ENCODE measurements around the gene MED27. TPM values are rescaled to one million over a fixed set of nuclear protein-coding genes. Genes with fewer than 3 reads are reported as not detected.

Gene MED27
- total and polyA plus RNA-seq, 2 of the 4 experiments (the other 2 are of a cell fraction), result 50.2 to 63.4 TPM

DNA sequence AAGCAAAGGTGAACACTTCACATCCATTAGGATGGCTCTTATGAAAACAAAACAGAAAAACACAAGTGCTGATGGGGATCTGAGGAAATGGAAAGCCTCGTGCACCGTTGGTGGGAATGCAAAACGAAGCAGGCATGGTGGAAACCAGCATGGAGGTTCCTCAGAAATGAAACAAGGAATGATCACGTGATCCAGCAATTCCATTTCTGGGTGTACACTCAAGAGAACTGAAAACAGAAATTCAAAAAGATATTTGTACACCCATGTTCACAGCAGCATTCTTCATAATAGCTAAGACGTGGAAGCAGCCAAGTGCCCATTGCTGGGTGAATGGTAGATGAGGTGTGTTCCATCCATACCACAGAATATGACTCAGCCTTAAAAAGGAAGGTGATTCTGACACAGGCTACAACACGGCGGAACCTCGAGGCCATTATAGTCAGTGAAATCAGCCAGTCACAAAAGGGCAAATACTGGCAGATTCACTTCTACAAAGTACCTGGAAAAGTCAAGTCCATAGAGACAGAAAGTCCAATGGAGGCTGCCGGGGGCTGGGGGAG is 252.6 kb downstream of the MED27 start:
- no peak overlapping the region for H4K8ac ChIP-seq (ENCODE audit: low read depth in 2 of 2, low read length in 2 of 2)
- H3K27me3 ChIP-seq (ENCODE audit: control insufficient read depth, insufficient read depth, low read length), result peaks cover 59% of the 10 kb centered on the region
- H3K9ac ChIP-seq (ENCODE audit: low read depth, low read length), result no peak overlapping the region
- no peak overlapping the region for H2AK5ac ChIP-seq (ENCODE audit: low read depth, low read length)
- no peak overlapping the region for H2BK5ac ChIP-seq (ENCODE audit: low read depth, low read length, poor library complexity, severe bottlenecking)
- no peak overlapping the region for H3K18ac ChIP-seq (ENCODE audit: low read depth, low read length)
- intact Hi-C loops (cut with micrococcal nuclease) (no loop called here), in situ Hi-C loops (cut with MboI; ENCODE audit: low sequenced_read_pairs) (no loop called here), dilution Hi-C loops (cut with HindIII; ENCODE audit: low sequenced_read_pairs, unreplicated experiment) (no loop called here)
- no peak overlapping the region for H2AK9ac ChIP-seq (replicated peaks; ENCODE audit: low read depth, low read length, poor library complexity)
- H3K56ac ChIP-seq (ENCODE audit: extremely low read depth, insufficient read depth, low read length), result no peak overlapping the region
- no peak overlapping the region for H3K23ac ChIP-seq (ENCODE audit: low read depth, low read length)
- H3K27ac ChIP-seq (ENCODE audit: insufficient read depth, low read length), result no peak overlapping the region
- no peak for ATAC-seq (ENCODE audit: low read depth)
- WGBS, 2 experiments (ENCODE audit: extremely low coverage in 2 of 2, insufficient read length in 1 of 2), result no CpG with 5 or more reads among the region's 9 CpGs
- no peaks in the 10 kb centered on the region for H3K9me1 ChIP-seq (ENCODE audit: insufficient read depth, low read length)
- no TSS peak for BruUV-seq (replicated peaks)
- H3K4me2 ChIP-seq (ENCODE audit: low read depth, low read length), result no peak overlapping the region
- TF ChIP-seq MAFK (IDR thresholded peaks at IDR 0.05; ENCODE audit: low read depth, low read length) (no peak), USF2 (IDR thresholded peaks at IDR 0.05; ENCODE audit: low read depth, low read length) (no peak), CEBPB (IDR thresholded peaks at IDR 0.05; ENCODE audit: low read depth, low read length) (no peak), CTCF (conservative IDR thresholded peaks at IDR 0.05; ENCODE audit: low read depth, low read length) (no peak), FOS (IDR thresholded peaks at IDR 0.05; ENCODE audit: low read depth, low read length) (no peak), RAD21 (IDR thresholded peaks at IDR 0.05; ENCODE audit: low read length) (no peak), MAZ (IDR thresholded peaks at IDR 0.05; ENCODE audit: borderline replicate concordance, low read depth, low read length) (no peak), MXI1 (IDR thresholded peaks at IDR 0.05; ENCODE audit: borderline replicate concordance, low read depth, low read length) (no peak), CHD1 (IDR thresholded peaks at IDR 0.05; ENCODE audit: low read depth, low read length) (no peak)
- TF ChIP-seq, protein P1, sequence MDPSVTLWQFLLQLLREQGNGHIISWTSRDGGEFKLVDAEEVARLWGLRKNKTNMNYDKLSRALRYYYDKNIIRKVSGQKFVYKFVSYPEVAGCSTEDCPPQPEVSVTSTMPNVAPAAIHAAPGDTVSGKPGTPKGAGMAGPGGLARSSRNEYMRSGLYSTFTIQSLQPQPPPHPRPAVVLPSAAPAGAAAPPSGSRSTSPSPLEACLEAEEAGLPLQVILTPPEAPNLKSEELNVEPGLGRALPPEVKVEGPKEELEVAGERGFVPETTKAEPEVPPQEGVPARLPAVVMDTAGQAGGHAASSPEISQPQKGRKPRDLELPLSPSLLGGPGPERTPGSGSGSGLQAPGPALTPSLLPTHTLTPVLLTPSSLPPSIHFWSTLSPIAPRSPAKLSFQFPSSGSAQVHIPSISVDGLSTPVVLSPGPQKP (IDR thresholded peaks at IDR 0.05; ENCODE audit: borderline replicate concordance, low read depth, low read length), result no peak
- H2BK120ac ChIP-seq (ENCODE audit: low read depth, low read length), result no peak overlapping the region
- H3K4ac ChIP-seq (ENCODE audit: low read depth, low read length), result no peak overlapping the region
- H3K79me1 ChIP-seq (ENCODE audit: low read depth in 1 of 2, low read length in 2 of 2), result no peaks in the 10 kb centered on the region
- no peak overlapping the region for H3K4me3 ChIP-seq (ENCODE audit: insufficient read depth, low read depth, low read length)
- peaks cover 5% of the 10 kb centered on the region for H3K9me3 ChIP-seq (ENCODE audit: control insufficient read depth, insufficient read depth, low read length)
- no peaks in the 10 kb centered on the region for H4K20me1 ChIP-seq (ENCODE audit: insufficient read depth, low read length)
- H3K14ac ChIP-seq (replicated peaks; ENCODE audit: low read depth, low read length), result no peak overlapping the region
- no peak overlapping the region for H2AFZ ChIP-seq (replicated peaks; ENCODE audit: low read length, poor library complexity)
- H4K5ac ChIP-seq (ENCODE audit: low read depth, low read length), result no peak overlapping the region
- CTCF ChIA-PET, result no interaction called here
- DNase-seq, result no peak
- POLR2A ChIA-PET (ENCODE audit: unreplicated experiment), result no interaction called here
- no peaks in the 10 kb centered on the region for H3K36me3 ChIP-seq (ENCODE audit: control insufficient read depth, insufficient read depth, low read length)
- no peak overlapping the region for H4K91ac ChIP-seq (ENCODE audit: insufficient read depth, low read depth, low read length)
- H2BK20ac ChIP-seq (ENCODE audit: low read depth, low read length), result no peak overlapping the region
- no peaks in the 10 kb centered on the region for H3K4me1 ChIP-seq (ENCODE audit: control insufficient read depth, insufficient read depth, low read length)
- H2BK15ac ChIP-seq (ENCODE audit: low read depth, low read length), result no peak overlapping the region
